HG03066 (cell line): ENCODE results near the gene ARHGAP25.

ENCODE experiments used
- ATAC-seq: cut with Tn5 transposase; IDR thresholded peaks from one replicate; pipeline ENCODE4 v1.9.1; 2021; ENCODE audit warnings: low read depth; ENCODE audit not compliant: unreplicated experiment

ARHGAP25 gene

GRCh38 chr2:68855550-68855949 lies 120.9 kb downstream of the ARHGAP25 start:
- ATAC-seq: no peak

- ATAC-seq: no peak
Observed at GRCh38 chr2:68857202-68857845, 122.7 kb downstream of the ARHGAP25 start.

GRCh38 chr2:68857855-68858456 lies 123.3 kb downstream of the ARHGAP25 start:
- ATAC-seq: no peak

GRCh38 chr2:68860111-68860510 lies 125.5 kb downstream of the ARHGAP25 start:
- ATAC-seq: no peak

- ATAC-seq: no peak
Observed at GRCh38 chr2:68861330-68861729, 126.7 kb downstream of the ARHGAP25 start.

- no peak for ATAC-seq
Observed at GRCh38 chr2:68862889-68863288, 128.3 kb downstream of the ARHGAP25 start.

GRCh38 chr2:68863996-68864395 lies 129.4 kb downstream of the ARHGAP25 start:
- no peak for ATAC-seq

GRCh38 chr2:68865108-68865507 lies 130.5 kb downstream of the ARHGAP25 start:
- ATAC-seq: no peak

GRCh38 chr2:68870215-68870614 lies 135.6 kb downstream of the ARHGAP25 start:
- ATAC-seq: no peak

- ATAC-seq: no peak
Observed at GRCh38 chr2:68871159-68871764, 136.7 kb downstream of the ARHGAP25 start, which contains the start of gene BMP10. Gene BMP10, minus strand, starts transcription at chr2:68871397. Its CDS starts 39 bp downstream, at chr2:68871358.
